ENCODE results near the gene GOSR1. TPM values are rescaled to one million over a fixed set of nuclear protein-coding genes. Genes with fewer than 3 reads are reported as not detected.
"Not testable (repeated sequence)": the region's sequence is repeated elsewhere in the genome, so short reads cannot be mapped to it uniquely, and the experiment has no call there.

Gene GOSR1
- total RNA-seq, 1 experiment from 2014 or later, result 23.3 TPM

- DNase-seq (ENCODE audit: low read depth), result not testable (repeated sequence)
Observed at GRCh38 chr17:30575648-30576325, 98.6 kb downstream of the GOSR1 start.

- DNase-seq (ENCODE audit: low read depth), result no peak
Observed at GRCh38 chr17:30576326-30576861, 99.2 kb downstream of the GOSR1 start.

Other genes with a start within 250 kb of the GOSR1 start
- not detected in 2 replicates for gene SLC6A4, start 241.7 kb upstream of the GOSR1 start, total RNA-seq (2014; rRNA removed; shearing (Covaris generic))
- 25.0 and 26.9 TPM in 2 replicates for gene BLMH, start 185.5 kb upstream of the GOSR1 start, total RNA-seq (2014; rRNA removed; shearing (Covaris generic))
- gene TMIGD1, start 143.4 kb upstream of the GOSR1 start, total RNA-seq (2014; rRNA removed; shearing (Covaris generic)), result not detected in 2 replicates
- gene CPD, start 98.5 kb upstream of the GOSR1 start, total RNA-seq (2014; rRNA removed; shearing (Covaris generic)), result 31.8 and 61.6 TPM in 2 replicates

All from RPMI7951 (cell line).